MCF 10A (cell line): ENCODE results near the gene STAMBPL1. TPM values are rescaled to one million over a fixed set of nuclear protein-coding genes. Genes with fewer than 3 reads are reported as not detected.

Experiments used
- BruUV-seq: library from RNA; stranded (reverse); fragments of 400-500 nt; replicated peaks from 2 replicates; lab custom pipeline; 2021; lab: Mats Ljungman, UMichigan
- CTCF ChIA-PET: fragments of 300-600 bp; sonication (Branson Sonifier 250); formaldehyde crosslinking; extraction: SDS; loops from one replicate; lab custom pipeline; 2021; ENCODE audit warnings: antibody characterized with exemption, inconsistent platforms; lab: Yijun Ruan, JAX
- POLR2A ChIA-PET: fragments of 300-600, 350-650 bp; sonication (Branson Sonifier 250); formaldehyde crosslinking; extraction: SDS; loops from one replicate; lab custom pipeline; 2020; ENCODE audit warnings: antibody characterized with exemption, inconsistent platforms; lab: Yijun Ruan, JAX
- DNase-seq: peaks from one replicate; pipeline ENCODE4 v3.0.0-alpha.2; 2018; ENCODE audit not compliant: unreplicated experiment
- H3K27ac Mint-ChIP-seq: one replicate; pipeline ENCODE4 v1.8.0; 2022; ENCODE audit warnings: mild to moderate bottlenecking, low read depth, mixed read lengths; ENCODE audit not compliant: unreplicated experiment
- H3K27me3 Mint-ChIP-seq: one replicate; pipeline ENCODE4 v1.8.0; 2022; ENCODE audit warnings: mixed read lengths; ENCODE audit not compliant: insufficient read depth, unreplicated experiment
- H3K36me3 Mint-ChIP-seq: one replicate; pipeline ENCODE4 v1.8.0; 2022; ENCODE audit warnings: mild to moderate bottlenecking, moderate library complexity, mixed read lengths; ENCODE audit not compliant: insufficient read depth, unreplicated experiment
- H3K4me1 Mint-ChIP-seq: one replicate; pipeline ENCODE4 v1.8.0; 2022; ENCODE audit warnings: mixed read lengths; ENCODE audit not compliant: insufficient read depth, unreplicated experiment
- H3K4me3 Mint-ChIP-seq: one replicate; pipeline ENCODE4 v1.8.0; 2022; ENCODE audit warnings: mild to moderate bottlenecking, moderate library complexity, mixed read lengths; ENCODE audit not compliant: unreplicated experiment
- H3K9me3 Mint-ChIP-seq: one replicate; pipeline ENCODE4 v1.8.0; 2022; ENCODE audit warnings: mixed read lengths; ENCODE audit not compliant: unreplicated experiment
- CTCF ChIP-seq: fragments of 200-600 bp; IDR thresholded peaks from one replicate; pipeline ENCODE4 v1.8.0; 2022; ENCODE audit warnings: antibody characterized with exemption, mild to moderate bottlenecking; ENCODE audit not compliant: unreplicated experiment
- intact Hi-C: fragments of 100-400 bp; cut with micrococcal nuclease; formaldehyde crosslinking; loops from 2 replicates; pipeline ENCODE4 v1.14.1; 2022
- total RNA-seq: library from RNA; stranded (reverse); gene quantifications from 2 replicates; pipeline ENCODE4 v1.2.3, GENCODE V29; 2022

STAMBPL1 gene
- total RNA-seq, 1 experiment from 2014 or later: 29.2 TPM

- no peaks in the 10 kb centered on the region for H3K27me3 Mint-ChIP-seq
- DNase-seq: no peak
- H3K4me3 Mint-ChIP-seq: no peak overlapping the region
- TF ChIP-seq CTCF: no peak
- peaks cover 18% of the 10 kb centered on the region for H3K36me3 Mint-ChIP-seq
- ChIA-PET CTCF (interaction anchor here (1.1 to 1.5 kb wide), 2 partner anchors 21 to 76 kb away, joined by 5 to 6 read pairs; no protein-coding TSS in a partner anchor), POLR2A (no interaction called here)
- H3K27ac Mint-ChIP-seq: no peak overlapping the region
- H3K4me1 Mint-ChIP-seq: no peaks in the 10 kb centered on the region
- BruUV-seq: no TSS peak
- no peaks in the 10 kb centered on the region for H3K9me3 Mint-ChIP-seq
- intact Hi-C loops: no loop called here
Observed at GRCh38 chr10:88911851-88912250, 31.8 kb downstream of the STAMBPL1 start.

- intact Hi-C loops: no loop called here
- Mint-ChIP-seq H3K27ac (no peak overlapping the region), H3K4me1 (no peaks in the 10 kb centered on the region), H3K36me3 (peaks cover 17% of the 10 kb centered on the region), H3K27me3 (no peaks in the 10 kb centered on the region), H3K9me3 (no peaks in the 10 kb centered on the region), H3K4me3 (no peak overlapping the region)
- DNase-seq: no peak
- no peak for TF ChIP-seq CTCF
- ChIA-PET CTCF (interaction anchor here (0.5 kb wide), 1 partner anchor 79 kb away, joined by 3 read pairs; no protein-coding TSS in a partner anchor), POLR2A (interaction anchor here (1.4 kb wide), 1 partner anchor 10 kb away, joined by 4 read pairs; no protein-coding TSS in a partner anchor)
- no TSS peak for BruUV-seq
Observed at GRCh38 chr10:88913127-88913526, 33.1 kb downstream of the STAMBPL1 start.

GRCh38 chr10:88913788-88914187, 33.7 kb downstream of the STAMBPL1 start:
- BruUV-seq: no TSS peak
- no peak overlapping the region for H3K4me3 Mint-ChIP-seq
- TF ChIP-seq CTCF: no peak
- DNase-seq: no peak
- no peaks in the 10 kb centered on the region for H3K4me1 Mint-ChIP-seq
- ChIA-PET CTCF (no interaction called here), POLR2A (interaction anchor here (1.4 kb wide), 1 partner anchor 10 kb away, joined by 4 read pairs; no protein-coding TSS in a partner anchor)
- no peaks in the 10 kb centered on the region for H3K9me3 Mint-ChIP-seq
- no peaks in the 10 kb centered on the region for H3K27me3 Mint-ChIP-seq
- H3K27ac Mint-ChIP-seq: no peak overlapping the region
- intact Hi-C loops: no loop called here
- peaks cover 12% of the 10 kb centered on the region for H3K36me3 Mint-ChIP-seq

GRCh38 chr10:88915781-88916180, 35.7 kb downstream of the STAMBPL1 start:
- Mint-ChIP-seq H3K27ac (peak overlapping the region; percentile 13), H3K9me3 (no peaks in the 10 kb centered on the region), H3K27me3 (no peaks in the 10 kb centered on the region), H3K4me1 (peaks cover 5% of the 10 kb centered on the region), H3K4me3 (no peak overlapping the region), H3K36me3 (peaks cover 21% of the 10 kb centered on the region)
- TF ChIP-seq CTCF: no peak
- no peak for DNase-seq
- POLR2A ChIA-PET: interaction anchor here (1.0 kb wide), 1 partner anchor 17 kb away, joined by 3 read pairs; no protein-coding TSS in a partner anchor
- intact Hi-C loops: no loop called here
- CTCF ChIA-PET: no interaction called here
- no TSS peak for BruUV-seq
